SK-N-SH (cell line): ENCODE measurements around the gene EIF4E1B. TPM values are rescaled to one million over a fixed set of nuclear protein-coding genes. Genes with fewer than 3 reads are reported as not detected.

Experiments used
- CTCF ChIA-PET: fragments of 300-600, 350-600 bp; formaldehyde crosslinking; extraction: SDS; loops from one replicate; lab custom pipeline; 2021; lab: Yijun Ruan, JAX
- POLR2A ChIA-PET: fragments of 350-600 bp; sonication (Branson Sonifier 250); formaldehyde crosslinking; extraction: SDS; loops from one replicate; lab custom pipeline; 2020; ENCODE audit warnings: antibody characterized with exemption, inconsistent platforms; lab: Yijun Ruan, JAX
- DNase-seq: peaks from one replicate; pipeline ENCODE4 v3.0.0; 2012
- H2AFZ ChIP-seq: fragments of 200-600 bp; sonication (generic); 2 replicates; pipeline ENCODE4 v1.8.1; 2016; ENCODE audit warnings: antibody characterized with exemption, mild to moderate bottlenecking, low read depth
- H3F3A ChIP-seq: fragments of 200-600 bp; sonication (generic); replicated peaks from 2 replicates; pipeline ENCODE3; 2016; ENCODE audit warnings: antibody characterized with exemption, mild to moderate bottlenecking; ENCODE audit not compliant: insufficient read depth
- H3K27ac ChIP-seq, 2 experiments: fragments of 200-500 bp in 1 of 2; fragments of 200-600 bp in 1 of 2; sonication (Bioruptor generic) in 1 of 2; sonication (generic), shearing (Covaris generic) in 1 of 2; 2 replicates each; pipeline versions ENCODE4 v1.5.1 to v1.6.1; 2014 to 2016; ENCODE audit warnings: low read depth in 2 of 2, inconsistent platforms in 1 of 2, low read length in 1 of 2, mild to moderate bottlenecking in 1 of 2, mixed read lengths in 1 of 2
- H3K27me3 ChIP-seq: fragments of 200-600 bp; sonication (generic), shearing (Covaris generic); 2 replicates; pipeline ENCODE4 v1.6.1; 2016; ENCODE audit warnings: mixed run types; ENCODE audit not compliant: insufficient read depth
- H3K36me3 ChIP-seq, 2 experiments: fragments of 200-500 bp in 1 of 2; fragments of 200-600 bp in 1 of 2; sonication (Bioruptor generic) in 1 of 2; sonication (generic) in 1 of 2; replicated peaks in 1 of 2; 2 replicates each; pipeline versions ENCODE3 to v1.5.1; 2014 to 2016; ENCODE audit warnings: low read length in 1 of 2, mild to moderate bottlenecking in 1 of 2; ENCODE audit not compliant: insufficient read depth in 2 of 2, control insufficient read depth in 1 of 2
- H3K4me1 ChIP-seq, 2 experiments: fragments of 200-500 bp in 1 of 2; fragments of 200-600 bp in 1 of 2; sonication (Bioruptor generic) in 1 of 2; sonication (generic), shearing (Covaris generic) in 1 of 2; 2 replicates each; pipeline versions ENCODE4 v1.5.1 to v1.6.1; 2014 to 2016; ENCODE audit warnings: low read depth in 1 of 2, low read length in 1 of 2, mixed run types in 1 of 2; ENCODE audit not compliant: insufficient read depth in 2 of 2, control insufficient read depth in 1 of 2
- H3K4me2 ChIP-seq: fragments of 200-600 bp; sonication (generic), shearing (Covaris generic); 2 replicates; pipeline ENCODE4 v1.6.1; 2017; ENCODE audit warnings: mixed run types
- H3K4me3 ChIP-seq, 2 experiments: fragments of 200-500 bp in 1 of 2; fragments of 200-600 bp in 1 of 2; sonication (Bioruptor generic) in 1 of 2; sonication (generic), shearing (Covaris generic) in 1 of 2; 2 replicates each; pipeline versions ENCODE4 v1.5.1 to v1.8.1; 2014 to 2016; ENCODE audit warnings: low read depth in 2 of 2, inconsistent platforms in 1 of 2, low read length in 1 of 2, mild to moderate bottlenecking in 1 of 2, mixed read lengths in 1 of 2, moderate library complexity in 1 of 2
- H3K79me2 ChIP-seq: fragments of 200-600 bp; sonication (generic); 2 replicates; pipeline ENCODE4 v1.8.1; 2017; ENCODE audit warnings: mild to moderate bottlenecking; ENCODE audit not compliant: insufficient read depth
- H3K9ac ChIP-seq: fragments of 200-600 bp; sonication (generic); 2 replicates; pipeline ENCODE4 v1.6.1; 2017; ENCODE audit warnings: mixed run types
- H3K9me2 ChIP-seq: fragments of 200-600 bp; sonication (generic); 2 replicates; pipeline ENCODE4 v1.6.1; 2017; ENCODE audit warnings: mixed run types
- H3K9me3 ChIP-seq: fragments of 200-600 bp; sonication (generic); 2 replicates; pipeline ENCODE4 v1.6.1; 2017; ENCODE audit warnings: mixed run types, mild to moderate bottlenecking, moderate library complexity
- H4K20me1 ChIP-seq: fragments of 200-600 bp; sonication (generic); 2 replicates; pipeline ENCODE4 v1.6.1; 2017; ENCODE audit warnings: mild to moderate bottlenecking, mixed run types; ENCODE audit not compliant: insufficient read depth
- CHD2 ChIP-seq: fragments of 150-350 bp; IDR thresholded peaks from 2 replicates; pipeline ENCODE4 v1.6.1; 2018; ENCODE audit warnings: low read length; ENCODE audit not compliant: partially characterized antibody
- CTCF ChIP-seq: fragments of 200-600 bp; sonication (generic); IDR thresholded peaks from 2 replicates; pipeline ENCODE4 v1.6.1; 2017; ENCODE audit warnings: antibody characterized with exemption, mild to moderate bottlenecking, moderate library complexity
- FOXJ3 ChIP-seq: sonication (generic); formaldehyde crosslinking; IDR thresholded peaks from 2 replicates; pipeline ENCODE4 v1.5.1; 2020; ENCODE audit warnings: mild to moderate bottlenecking, missing genetic modification reagents
- GATA2 ChIP-seq: sonication (generic); formaldehyde crosslinking; IDR thresholded peaks from 2 replicates; pipeline ENCODE4 v1.5.0; 2020; ENCODE audit warnings: mild to moderate bottlenecking, missing genetic modification reagents
- JUND ChIP-seq: IDR thresholded peaks from 2 replicates; pipeline ENCODE4 v1.4.0; 2012
- MAX ChIP-seq: IDR thresholded peaks from 2 replicates; pipeline ENCODE4 v1.4.0; 2012; ENCODE audit warnings: low read depth
- MEF2A ChIP-seq: IDR thresholded peaks from 2 replicates; pipeline ENCODE4 v1.4.0; 2012; ENCODE audit warnings: low read depth, borderline replicate concordance
- MXI1 ChIP-seq: IDR thresholded peaks from 2 replicates; pipeline ENCODE4 v1.6.1; 2012; ENCODE audit warnings: mild to moderate bottlenecking, low read depth, low read length, improper control_type of control experiment
- NFIC ChIP-seq: IDR thresholded peaks from 2 replicates; pipeline ENCODE4 v1.4.0; 2012; ENCODE audit warnings: borderline replicate concordance
- POLR2AphosphoS5 ChIP-seq: IDR thresholded peaks from 2 replicates; pipeline ENCODE4 v1.6.1; 2012; ENCODE audit warnings: low read depth, low read length
- RCOR1 ChIP-seq: fragments of 150-350 bp; IDR thresholded peaks from 2 replicates; pipeline ENCODE4 v1.6.1; 2017; ENCODE audit warnings: antibody characterized with exemption, low read length
- RFX5 ChIP-seq: IDR thresholded peaks from 2 replicates; pipeline ENCODE4 v1.6.1; 2012; ENCODE audit warnings: mild to moderate bottlenecking, improper control_type of control experiment, low read length
- RXRA ChIP-seq: IDR thresholded peaks from 2 replicates; pipeline ENCODE4 v1.4.0; 2012; ENCODE audit warnings: low read depth, mild to moderate bottlenecking, borderline replicate concordance
- SIN3A ChIP-seq: IDR thresholded peaks from 2 replicates; pipeline ENCODE4 v1.6.1; 2012; ENCODE audit warnings: low read depth, mild to moderate bottlenecking, low read length, moderate library complexity, borderline replicate concordance
- TAF1 ChIP-seq: IDR thresholded peaks from 2 replicates; pipeline ENCODE4 v1.6.1; 2012; ENCODE audit warnings: low read depth, mild to moderate bottlenecking, low read length, moderate library complexity, borderline replicate concordance
- USF1 ChIP-seq: IDR thresholded peaks from 2 replicates; pipeline ENCODE4 v1.4.0; 2012; ENCODE audit warnings: low read depth, borderline replicate concordance
- USF2 ChIP-seq: fragments of 150-350 bp; IDR thresholded peaks from 2 replicates; pipeline ENCODE4 v1.6.1; 2017; ENCODE audit warnings: antibody characterized with exemption, low read length, low read depth, borderline replicate concordance
- ZBTB33 ChIP-seq: IDR thresholded peaks from 2 replicates; pipeline ENCODE4 v1.4.0; 2012; ENCODE audit warnings: low read depth, borderline replicate concordance
- WGBS: methylation state at CpG from one replicate; pipeline ENCODE4 v1.1.6; 2017; ENCODE audit warnings: low lambda C conversion rate; 5-methylcytosine and 5-hydroxymethylcytosine counted together
- polyA plus RNA-seq, 3 experiments: library from polyadenylated mRNA; depleted of rRNA; stranded (reverse); fragments of >200 nt; gene quantifications; 2 replicates each; pipeline ENCODE4 v1.2.3, GENCODE V29; 2012

The EIF4E1B gene
- polyA plus RNA-seq, 1 of the 3 experiments (the other 2 are of a cell fraction) = not detected

- WGBS = 88% methylated on average over 6 of the region's 7 CpGs
- Histone ChIP-seq H3K79me2 (peaks cover 39% of the 10 kb centered on the region), H2AFZ (peak overlapping the region; percentile 68; the same call in 1 of the 2 replicates), H4K20me1 (peaks cover 13% of the 10 kb centered on the region; the same call in 1 of the 2 replicates), H3K27me3 (no peaks in the 10 kb centered on the region), H3F3A (no peaks in the 10 kb centered on the region), H3K4me3 (no peak overlapping the region), H3K4me2 (peak overlapping the region; percentile 54), H3K9me3 (no peaks in the 10 kb centered on the region), H3K4me1 (peaks cover 4 to 31% of the 10 kb centered on the region in 2 experiments; a peak in 2 of 4 replicates), H3K9me2 (no peaks in the 10 kb centered on the region), H3K27ac (peak overlapping the region; percentile 28 to 87; a peak in 3 of 4 replicates), H3K9ac (no peak overlapping the region), H3K36me3 (no peaks in the 10 kb centered on the region)
- no peak for DNase-seq
- ChIA-PET CTCF (interaction anchor here (0.8 to 5.8 kb wide), 10 partner anchors 14 to 655 kb away, joined by 3 to 38 read pairs (median 6); partner anchors contain the start of genes CLTB, EIF4E1B, SNCB and ZNF346), POLR2A (interaction anchor here (0.8 to 1.3 kb wide), 3 partner anchors 11 to 109 kb away, joined by 3 to 4 read pairs (median 3); partner anchors contain the start of gene RNF44)
- TF ChIP-seq RXRA (no peak), MAX (no peak), USF2 (no peak), TAF1 (no peak), USF1 (no peak), CHD2 (no peak), RFX5 (no peak), CTCF (no peak), GATA2 (CRISPR knock-in tag) (no peak), JUND (no peak)
Observed at GRCh38 chr5:176646049-176646706, 15.7 kb downstream of the EIF4E1B start.

- POLR2A ChIA-PET = interaction anchor here (0.8 to 1.5 kb wide), 8 partner anchors 9 to 705 kb away, joined by 3 to 7 read pairs (median 4); partner anchors contain the start of genes EIF4E1B, LMAN2, RNF44 and SNCB
- TF ChIP-seq JUND (no peak), MXI1 (no peak), ZBTB33 (no peak), USF1 (no peak), CHD2 (no peak), POLR2AphosphoS5 (no peak), SIN3A (no peak), RCOR1 (no peak), NFIC (no peak), FOXJ3 (CRISPR knock-in tag) (no peak), MEF2A (no peak)
Observed at GRCh38 chr5:176646707-176647029, 16.2 kb downstream of the EIF4E1B start.

More at GRCh38 chr5:176646707-176647029, 16.2 kb downstream of the EIF4E1B start:
- Histone ChIP-seq H3K79me2 (peaks cover 44% of the 10 kb centered on the region), H3F3A (no peaks in the 10 kb centered on the region), H3K9me2 (no peaks in the 10 kb centered on the region), H2AFZ (peak overlapping the region; percentile 68), H3K4me3 (peak overlapping the region; percentile 21 to 34; a peak in 2 of 4 replicates), H3K9ac (peak overlapping the region; percentile 39; the same call in 1 of the 2 replicates), H3K9me3 (no peaks in the 10 kb centered on the region), H3K27ac (peak overlapping the region; percentile 28 to 87; a peak in 3 of 4 replicates), H3K36me3 (no peaks in the 10 kb centered on the region), H3K27me3 (no peaks in the 10 kb centered on the region), H4K20me1 (peaks cover 17% of the 10 kb centered on the region; the same call in 1 of the 2 replicates), H3K4me2 (peak overlapping the region; percentile 54), H3K4me1 (peaks cover 4 to 36% of the 10 kb centered on the region in 2 experiments; a peak in 2 of 4 replicates)
- 42% methylated on average over 11 of the region's 11 CpGs for WGBS
- DNase-seq = no peak
- CTCF ChIA-PET = interaction anchor here (0.8 to 5.8 kb wide), 11 partner anchors 11 to 655 kb away, joined by 3 to 38 read pairs (median 7); partner anchors contain the start of genes CLTB, EIF4E1B, SNCB and ZNF346
